H9 (cell line): Measurements from ENCODE around the gene SEC23B. TPM values are rescaled to one million over a fixed set of nuclear protein-coding genes. Genes with fewer than 3 reads are reported as not detected.
A peak's percentile ranks its signal among the peaks of the same experiment; 100 is the strongest.

Experiments used
- DNase-seq: peaks from one replicate; pipeline ENCODE4 v3.0.0-alpha.2; 2017
- H2AFZ ChIP-seq: one replicate; pipeline ENCODE4 v1.6.1; 2013; ENCODE audit warnings: mild to moderate bottlenecking, low read length, control low read depth, moderate library complexity
- H2AK5ac ChIP-seq: 2 replicates; pipeline ENCODE4 v1.6.1; 2013; ENCODE audit warnings: low read length, control low read depth, mixed read lengths; ENCODE audit not compliant: insufficient read length
- H2BK120ac ChIP-seq: one replicate; pipeline ENCODE4 v1.6.1; 2013; ENCODE audit warnings: low read depth, mild to moderate bottlenecking, low read length, control low read depth, inconsistent platforms; ENCODE audit not compliant: poor library complexity, severe bottlenecking
- H2BK12ac ChIP-seq: 2 replicates; pipeline ENCODE4 v1.6.1; 2013; ENCODE audit warnings: low read length, control low read depth, mixed read lengths, low read depth; ENCODE audit not compliant: insufficient read length
- H2BK15ac ChIP-seq: 2 replicates; pipeline ENCODE4 v1.6.1; 2013; ENCODE audit warnings: low read depth, low read length, control low read depth
- H2BK20ac ChIP-seq: one replicate; pipeline ENCODE4 v1.6.1; 2013; ENCODE audit warnings: low read depth, mild to moderate bottlenecking, low read length, control low read depth, inconsistent platforms; ENCODE audit not compliant: poor library complexity, severe bottlenecking
- H2BK5ac ChIP-seq: 2 replicates; pipeline ENCODE4 v1.6.1; 2013; ENCODE audit warnings: low read length, control low read depth, mixed read lengths; ENCODE audit not compliant: insufficient read length
- H3K14ac ChIP-seq: 2 replicates; pipeline ENCODE4 v1.6.1; 2013; ENCODE audit warnings: low read length, control low read depth; ENCODE audit not compliant: insufficient read depth
- H3K18ac ChIP-seq: 2 replicates; pipeline ENCODE4 v1.6.1; 2013; ENCODE audit warnings: low read depth, mild to moderate bottlenecking, mixed read lengths, low read length, control low read depth; ENCODE audit not compliant: insufficient read length
- H3K23ac ChIP-seq: 2 replicates; pipeline ENCODE4 v1.6.1; 2013; ENCODE audit warnings: low read length, control low read depth, mixed read lengths, low read depth; ENCODE audit not compliant: insufficient read length
- H3K23me2 ChIP-seq: 2 replicates; pipeline ENCODE4 v1.6.1; 2013; ENCODE audit warnings: low read depth, mild to moderate bottlenecking, mixed read lengths, low read length, control low read depth; ENCODE audit not compliant: insufficient read length, poor library complexity, severe bottlenecking
- H3K27ac ChIP-seq: 2 replicates; pipeline ENCODE4 v1.5.1; 2013; ENCODE audit warnings: low read length, control low read depth, mixed read lengths, low read depth; ENCODE audit not compliant: insufficient read length
- H3K27me3 ChIP-seq: 2 replicates; pipeline ENCODE4 v1.6.1; 2013; ENCODE audit warnings: low read length, control low read depth, inconsistent platforms; ENCODE audit not compliant: insufficient read depth
- H3K4ac ChIP-seq: 2 replicates; pipeline ENCODE4 v1.6.1; 2013; ENCODE audit warnings: low read depth, mild to moderate bottlenecking, control low read depth, inconsistent platforms, low read length, moderate library complexity
- H3K4me1 ChIP-seq: 2 replicates; pipeline ENCODE4 v1.6.1; 2013; ENCODE audit warnings: low read length, control low read depth, inconsistent platforms; ENCODE audit not compliant: insufficient read depth
- H3K4me2 ChIP-seq: 2 replicates; pipeline ENCODE4 v1.6.1; 2013; ENCODE audit warnings: low read length, control low read depth, mixed read lengths; ENCODE audit not compliant: insufficient read length, insufficient read depth
- H3K56ac ChIP-seq: 2 replicates; pipeline ENCODE4 v1.6.1; 2013; ENCODE audit warnings: low read depth, mild to moderate bottlenecking, mixed read lengths, low read length, control low read depth; ENCODE audit not compliant: insufficient read length
- H3K79me1 ChIP-seq: 2 replicates; pipeline ENCODE4 v1.6.1; 2013; ENCODE audit warnings: low read depth, mild to moderate bottlenecking, moderate library complexity, low read length, control low read depth, inconsistent platforms; ENCODE audit not compliant: insufficient read depth, poor library complexity, severe bottlenecking
- H3K79me2 ChIP-seq: 2 replicates; pipeline ENCODE4 v1.6.1; 2013; ENCODE audit warnings: low read length, control low read depth, inconsistent platforms; ENCODE audit not compliant: insufficient read depth
- H3K9ac ChIP-seq: 2 replicates; pipeline ENCODE4 v1.6.1; 2013; ENCODE audit warnings: low read length, control low read depth, mixed read lengths; ENCODE audit not compliant: insufficient read length; ENCODE audit errors: extremely low read depth
- H3K9me3 ChIP-seq: one replicate; pipeline ENCODE4 v1.6.1; 2013; ENCODE audit warnings: low read depth, low read length, inconsistent platforms; ENCODE audit not compliant: control insufficient read depth
- H3T11ph ChIP-seq: one replicate; pipeline ENCODE4 v1.6.1; 2013; ENCODE audit warnings: mild to moderate bottlenecking, low read length, control low read depth, inconsistent platforms
- H4K20me1 ChIP-seq: one replicate; pipeline ENCODE4 v1.6.1; 2013; ENCODE audit not compliant: control insufficient read depth, insufficient read length, insufficient read depth
- H4K5ac ChIP-seq: 2 replicates; pipeline ENCODE4 v1.6.1; 2013; ENCODE audit warnings: low read depth, mild to moderate bottlenecking, mixed read lengths, low read length, control low read depth; ENCODE audit not compliant: insufficient read length
- H4K8ac ChIP-seq: replicated peaks from 2 replicates; pipeline ENCODE4 v1.6.1; 2013; ENCODE audit warnings: low read length, control low read depth, mixed read lengths, low read depth; ENCODE audit not compliant: insufficient read length
- H4K91ac ChIP-seq: 2 replicates; pipeline ENCODE4 v1.6.1; 2013; ENCODE audit warnings: low read depth, mild to moderate bottlenecking, moderate library complexity, mixed read lengths, low read length, control low read depth; ENCODE audit not compliant: insufficient read length
- H3K27ac Mint-ChIP-seq, 3 experiments: 2 replicates in 2 of 3; 3 replicates in 1 of 3; pipeline ENCODE4 v1.8.0; 2020 to 2021; ENCODE audit warnings: mixed read lengths in 3 of 3, mild to moderate bottlenecking in 1 of 3, moderate library complexity in 1 of 3
- H3K27me3 Mint-ChIP-seq: 2 replicates; pipeline ENCODE4 v1.8.0; 2021; ENCODE audit warnings: low read depth, mild to moderate bottlenecking, moderate library complexity, mixed read lengths
- H3K36me3 Mint-ChIP-seq, 3 experiments: 2 replicates in 2 of 3; 3 replicates in 1 of 3; pipeline ENCODE4 v1.8.0; 2020 to 2021; ENCODE audit warnings: low read depth in 3 of 3, mixed read lengths in 3 of 3; ENCODE audit not compliant: insufficient read depth in 1 of 3
- H3K4me1 Mint-ChIP-seq, 2 experiments: 2 replicates each; pipeline ENCODE4 v1.8.0; 2020; ENCODE audit warnings: mixed read lengths in 2 of 2
- H3K4me3 Mint-ChIP-seq, 2 experiments: 2 replicates in 1 of 2; 3 replicates in 1 of 2; pipeline ENCODE4 v1.8.0; 2020 to 2021; ENCODE audit warnings: mild to moderate bottlenecking in 2 of 2, mixed read lengths in 2 of 2, moderate library complexity in 1 of 2
- H3K9me3 Mint-ChIP-seq, 2 experiments: 2 replicates in 1 of 2; 3 replicates in 1 of 2; pipeline ENCODE4 v1.8.0; 2020; ENCODE audit warnings: mild to moderate bottlenecking in 2 of 2, mixed read lengths in 2 of 2, moderate library complexity in 1 of 2
- WGBS: extraction: QIAGEN DNeasy Blood & Tissue Kit; methylation state at CpG from one replicate; pipeline ENCODE4 v1.1.7; 2013; ENCODE audit warnings: missing lambda C conversion rate, low lambda C conversion rate, mixed read lengths; ENCODE audit not compliant: insufficient read length; ENCODE audit errors: extremely low coverage; 5-methylcytosine and 5-hydroxymethylcytosine counted together
- total RNA-seq: library from RNA; stranded (reverse); gene quantifications from 2 replicates; pipeline ENCODE4 v1.2.1, GENCODE V29; 2021
- TF ChIP-seq, protein P1 (sequence below): fragments of 200-600 bp; sonication (generic); conservative IDR thresholded peaks from 3 replicates; pipeline ENCODE4 v1.8.0; 2021; ENCODE audit warnings: antibody characterized with exemption, mild to moderate bottlenecking

The SEC23B gene
- total RNA-seq, 1 experiment from 2014 or later, result 65.9 TPM

DNA sequence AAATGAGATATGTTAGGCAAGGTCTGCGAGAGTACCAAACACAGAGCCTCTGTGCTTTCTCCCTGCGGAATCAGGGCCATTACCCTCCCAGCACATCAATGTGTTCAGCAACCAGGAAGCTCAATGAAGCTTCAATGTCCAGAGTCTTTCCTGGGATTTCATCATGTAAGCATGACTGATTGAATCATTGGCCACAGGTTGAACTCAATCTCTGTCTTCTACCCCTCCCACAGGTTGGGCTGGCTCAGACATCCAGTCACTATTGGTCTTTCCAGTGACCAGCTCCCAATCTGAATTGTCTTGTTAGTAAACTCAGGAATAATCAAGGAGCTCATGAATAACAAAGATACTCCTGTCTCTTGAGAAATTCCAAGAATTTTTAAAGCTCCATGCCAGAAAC lies 77.4 kb downstream of the SEC23B start:
- Histone ChIP-seq H2AFZ (no peak overlapping the region), H4K91ac (no peak overlapping the region), H3K9me3 (no peaks in the 10 kb centered on the region), H3K14ac (no peak overlapping the region), H3K56ac (no peak overlapping the region), H2BK12ac (no peak overlapping the region), H2BK120ac (no peak overlapping the region), H3K79me2 (no peaks in the 10 kb centered on the region), H3K27me3 (no peaks in the 10 kb centered on the region), H2BK15ac (no peak overlapping the region), H3K23ac (no peak overlapping the region), H3K23me2 (peaks cover 4% of the 10 kb centered on the region), H3K18ac (no peak overlapping the region), H3K27ac (no peak overlapping the region), H2BK5ac (no peak overlapping the region), H4K8ac (no peak overlapping the region), H2BK20ac (no peak overlapping the region), H4K20me1 (no peaks in the 10 kb centered on the region), H3K4me1 (no peaks in the 10 kb centered on the region; the same call in 1 of the 2 replicates), H3K4me2 (no peak overlapping the region), H3K9ac (no peak overlapping the region), H3K79me1 (no peaks in the 10 kb centered on the region), H2AK5ac (no peak overlapping the region), H3T11ph (no peak overlapping the region), H3K4ac (no peak overlapping the region), H4K5ac (no peak overlapping the region)
- Mint-ChIP-seq H3K9me3 (peaks cover 3 to 4% of the 10 kb centered on the region in 2 experiments; a peak in 4 of 5 replicates), H3K27ac (peak overlapping the region in 1 of 3 experiments; percentile 61; a peak in 1 of 7 replicates), H3K36me3 (peaks cover 0 to 4% (median 2%) of the 10 kb centered on the region in 3 experiments; a peak in 2 of 7 replicates), H3K4me3 (no peak overlapping the region), H3K4me1 (peaks cover 23 to 24% of the 10 kb centered on the region in 2 experiments), H3K27me3 (no peaks in the 10 kb centered on the region; the same call in 1 of the 2 replicates)
- TF ChIP-seq, protein P1, sequence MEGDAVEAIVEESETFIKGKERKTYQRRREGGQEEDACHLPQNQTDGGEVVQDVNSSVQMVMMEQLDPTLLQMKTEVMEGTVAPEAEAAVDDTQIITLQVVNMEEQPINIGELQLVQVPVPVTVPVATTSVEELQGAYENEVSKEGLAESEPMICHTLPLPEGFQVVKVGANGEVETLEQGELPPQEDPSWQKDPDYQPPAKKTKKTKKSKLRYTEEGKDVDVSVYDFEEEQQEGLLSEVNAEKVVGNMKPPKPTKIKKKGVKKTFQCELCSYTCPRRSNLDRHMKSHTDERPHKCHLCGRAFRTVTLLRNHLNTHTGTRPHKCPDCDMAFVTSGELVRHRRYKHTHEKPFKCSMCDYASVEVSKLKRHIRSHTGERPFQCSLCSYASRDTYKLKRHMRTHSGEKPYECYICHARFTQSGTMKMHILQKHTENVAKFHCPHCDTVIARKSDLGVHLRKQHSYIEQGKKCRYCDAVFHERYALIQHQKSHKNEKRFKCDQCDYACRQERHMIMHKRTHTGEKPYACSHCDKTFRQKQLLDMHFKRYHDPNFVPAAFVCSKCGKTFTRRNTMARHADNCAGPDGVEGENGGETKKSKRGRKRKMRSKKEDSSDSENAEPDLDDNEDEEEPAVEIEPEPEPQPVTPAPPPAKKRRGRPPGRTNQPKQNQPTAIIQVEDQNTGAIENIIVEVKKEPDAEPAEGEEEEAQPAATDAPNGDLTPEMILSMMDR, result no peak
- DNase-seq, result peak; percentile 77
- no CpG with 5 or more reads among the region's 2 CpGs for WGBS
